ENCODE data around the gene SNX22.

SNX22 gene

DNA sequence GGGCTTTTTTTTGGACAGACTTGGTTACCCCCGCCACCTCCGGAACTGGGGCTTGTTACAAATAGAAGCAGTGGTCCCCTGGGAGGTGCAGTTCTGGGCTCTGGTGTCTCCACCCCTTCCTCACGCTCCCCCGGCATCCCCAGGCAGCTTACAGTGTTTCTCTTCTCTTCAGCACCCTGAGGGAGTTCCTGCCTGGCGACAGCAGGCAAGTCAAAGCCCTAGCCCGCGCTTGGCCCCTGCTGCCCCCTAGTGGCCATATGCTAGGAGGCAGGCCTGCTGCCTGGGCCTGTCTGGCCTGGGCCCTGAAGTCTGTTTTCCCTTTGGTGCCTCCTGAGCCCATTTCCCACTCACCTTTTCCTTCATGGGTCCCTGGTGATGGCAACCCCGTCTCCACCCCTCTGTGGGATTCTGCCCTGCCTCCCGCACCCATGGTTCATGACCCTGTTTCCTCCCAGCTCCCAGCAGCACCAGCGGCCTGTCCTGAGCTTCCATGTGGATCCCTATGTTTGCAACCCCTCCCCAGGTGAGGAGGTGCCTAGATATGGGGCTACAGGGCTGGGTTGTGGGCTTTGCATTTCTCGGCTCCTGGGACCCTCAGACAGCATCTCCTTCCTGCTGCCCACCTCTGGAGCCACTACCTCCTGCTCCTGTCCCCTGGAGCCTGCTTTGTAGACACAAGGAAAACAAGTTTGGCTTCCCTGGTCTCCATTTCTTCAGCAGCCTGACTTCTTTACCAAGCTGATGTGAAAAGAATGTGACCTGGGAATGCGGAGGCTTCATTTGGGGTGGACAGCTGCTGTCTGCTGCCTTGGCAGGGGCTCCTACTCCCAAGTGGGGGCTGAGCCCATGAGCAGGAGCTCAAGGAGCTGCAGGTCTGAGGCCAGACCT lies 2.2 kb downstream of the SNX22 start:
- Histone ChIP-seq H3K27ac (peak overlapping the region; percentile 44), H3K36me3 (peaks cover 50% of the 10 kb centered on the region), H3K27me3 (peaks cover 46% of the 10 kb centered on the region), H3K9me3 (no peaks in the 10 kb centered on the region), H3K4me1 (ENCODE audit: control insufficient read depth in 1 of 2, insufficient read depth in 1 of 2, low read depth in 1 of 2, low read length in 1 of 2) (peaks cover 29% of the 10 kb centered on the region in 2 experiments), H3K4me3 (ENCODE audit: low read depth in 1 of 2, low read length in 1 of 2) (no peak overlapping the region)
- TF ChIP-seq CTCF (IDR thresholded peaks at IDR 0.05) = peak; percentile 94

DNA sequence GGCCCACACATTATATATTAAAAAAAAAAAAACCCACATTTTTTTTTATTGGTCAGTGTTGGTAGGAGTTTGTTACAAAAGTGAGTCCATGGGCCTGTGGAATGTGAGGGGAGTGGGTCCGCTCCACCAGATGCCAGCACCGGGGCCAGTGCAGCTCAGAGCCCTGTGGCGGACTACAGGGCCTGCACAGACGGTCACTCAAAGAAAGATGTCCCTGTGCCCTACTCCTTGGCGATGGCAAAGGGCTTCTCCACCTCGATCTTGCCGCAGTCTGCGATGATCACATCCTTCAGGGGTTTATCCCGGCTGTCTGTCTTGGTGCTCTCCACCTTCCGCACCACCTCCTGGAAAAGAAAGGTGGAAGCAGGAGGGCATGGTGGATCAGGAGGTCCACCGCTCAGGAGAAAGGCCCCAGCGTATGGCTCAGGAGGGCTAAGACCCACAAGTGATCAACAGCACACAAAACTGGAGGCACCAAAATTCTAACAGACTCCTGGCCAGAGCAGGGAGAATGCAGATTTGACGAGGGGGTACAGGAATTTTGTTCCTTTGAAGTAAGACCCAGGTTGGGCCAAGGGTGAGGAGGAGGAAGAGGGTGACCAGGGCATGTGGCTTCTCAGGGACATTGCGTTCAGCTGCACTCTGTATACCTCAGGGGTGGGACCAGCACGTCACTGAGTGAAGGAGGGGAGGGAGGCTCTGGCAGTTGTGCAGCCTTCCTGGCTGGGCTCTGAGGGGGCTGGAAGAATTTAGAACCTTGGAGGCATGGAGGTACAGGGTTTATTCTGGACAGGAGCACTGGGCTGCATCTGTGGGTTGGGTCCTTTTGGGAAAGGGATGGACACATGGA lies 4.5 kb downstream of the SNX22 start:
- peaks cover 26 to 28% of the 10 kb centered on the region in 2 experiments for H3K4me1 ChIP-seq (ENCODE audit: control insufficient read depth in 1 of 2, insufficient read depth in 1 of 2, low read depth in 1 of 2, low read length in 1 of 2)
- peaks cover 73% of the 10 kb centered on the region for H3K36me3 ChIP-seq
- H3K9me3 ChIP-seq = no peaks in the 10 kb centered on the region
- H3K27ac ChIP-seq = no peak overlapping the region
- peaks cover 25% of the 10 kb centered on the region for H3K27me3 ChIP-seq
- TF ChIP-seq CTCF (IDR thresholded peaks at IDR 0.05) = no peak
- H3K4me3 ChIP-seq (ENCODE audit: low read depth in 1 of 2, low read length in 1 of 2) = no peak overlapping the region

DNA sequence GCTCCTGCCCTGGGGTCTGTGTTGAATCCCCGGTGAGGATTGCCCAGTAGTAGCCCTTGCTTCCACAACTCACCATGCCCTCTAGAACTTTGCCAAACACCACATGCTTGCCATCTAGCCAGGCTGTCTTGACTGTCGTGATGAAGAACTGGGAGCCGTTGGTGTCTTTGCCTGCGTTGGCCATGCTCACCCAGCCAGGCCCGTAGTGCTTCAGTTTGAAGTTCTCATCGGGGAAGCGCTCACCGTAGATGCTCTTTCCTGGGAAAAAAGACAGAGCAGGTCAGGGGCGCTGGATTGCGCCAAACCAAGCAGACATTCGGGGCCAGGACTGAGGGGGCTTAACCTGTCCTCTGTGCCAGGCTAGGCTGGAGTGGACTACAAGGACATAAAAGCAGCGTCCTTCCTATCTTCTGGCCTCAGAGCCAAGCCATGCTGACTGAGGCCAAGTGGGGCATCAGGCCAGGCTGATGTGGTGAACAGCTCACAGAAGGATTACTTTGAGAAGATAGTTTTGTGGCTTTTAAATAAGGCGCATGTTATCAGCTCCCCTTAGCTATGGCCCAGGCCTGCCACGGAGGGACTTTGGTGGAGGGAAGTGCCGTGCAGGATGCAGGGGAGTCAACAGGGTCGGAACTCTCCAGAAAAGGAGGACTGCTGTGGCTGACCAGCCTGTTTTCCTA lies 5.3 kb downstream of the SNX22 start:
- Histone ChIP-seq H3K9me3 (no peaks in the 10 kb centered on the region), H3K4me3 (ENCODE audit: low read depth in 1 of 2, low read length in 1 of 2) (no peak overlapping the region), H3K36me3 (peaks cover 78% of the 10 kb centered on the region), H3K4me1 (ENCODE audit: control insufficient read depth in 1 of 2, insufficient read depth in 1 of 2, low read depth in 1 of 2, low read length in 1 of 2) (peaks cover 28% of the 10 kb centered on the region in 2 experiments), H3K27me3 (peaks cover 17% of the 10 kb centered on the region), H3K27ac (no peak overlapping the region)
- TF ChIP-seq CTCF (IDR thresholded peaks at IDR 0.05) = no peak

GRCh38 chr15:64157599-64158125 lies 6.1 kb downstream of the SNX22 start:
- no peak for TF ChIP-seq CTCF (IDR thresholded peaks at IDR 0.05)

More at GRCh38 chr15:64157599-64158125, 6.1 kb downstream of the SNX22 start:
- Histone ChIP-seq H3K27ac (peak overlapping the region; percentile 18), H3K4me1 (ENCODE audit: control insufficient read depth in 1 of 2, insufficient read depth in 1 of 2, low read depth in 1 of 2, low read length in 1 of 2) (peaks cover 26 to 27% of the 10 kb centered on the region in 2 experiments), H3K27me3 (peaks cover 9% of the 10 kb centered on the region), H3K9me3 (no peaks in the 10 kb centered on the region), H3K4me3 (ENCODE audit: low read depth in 1 of 2, low read length in 1 of 2) (no peak overlapping the region), H3K36me3 (peaks cover 78% of the 10 kb centered on the region)

Measured in neutrophil (primary cell).